ENCODE data around the gene SETD6.
A peak's percentile ranks its signal among the peaks of the same experiment; 100 is the strongest.

- TF ChIP-seq, protein P1, sequence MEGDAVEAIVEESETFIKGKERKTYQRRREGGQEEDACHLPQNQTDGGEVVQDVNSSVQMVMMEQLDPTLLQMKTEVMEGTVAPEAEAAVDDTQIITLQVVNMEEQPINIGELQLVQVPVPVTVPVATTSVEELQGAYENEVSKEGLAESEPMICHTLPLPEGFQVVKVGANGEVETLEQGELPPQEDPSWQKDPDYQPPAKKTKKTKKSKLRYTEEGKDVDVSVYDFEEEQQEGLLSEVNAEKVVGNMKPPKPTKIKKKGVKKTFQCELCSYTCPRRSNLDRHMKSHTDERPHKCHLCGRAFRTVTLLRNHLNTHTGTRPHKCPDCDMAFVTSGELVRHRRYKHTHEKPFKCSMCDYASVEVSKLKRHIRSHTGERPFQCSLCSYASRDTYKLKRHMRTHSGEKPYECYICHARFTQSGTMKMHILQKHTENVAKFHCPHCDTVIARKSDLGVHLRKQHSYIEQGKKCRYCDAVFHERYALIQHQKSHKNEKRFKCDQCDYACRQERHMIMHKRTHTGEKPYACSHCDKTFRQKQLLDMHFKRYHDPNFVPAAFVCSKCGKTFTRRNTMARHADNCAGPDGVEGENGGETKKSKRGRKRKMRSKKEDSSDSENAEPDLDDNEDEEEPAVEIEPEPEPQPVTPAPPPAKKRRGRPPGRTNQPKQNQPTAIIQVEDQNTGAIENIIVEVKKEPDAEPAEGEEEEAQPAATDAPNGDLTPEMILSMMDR (conservative IDR thresholded peaks at IDR 0.05; ENCODE audit: low read length) = peak; percentile 60
- no peak for TF ChIP-seq EZH2phosphoT487 (IDR thresholded peaks at IDR 0.05; ENCODE audit: borderline replicate concordance)
These were observed 20.3 kb upstream of the SETD6 start for GRCh38 chr16:58494981-58495520.

Measured in Loucy (cell line).